PC-3 (cell line): ENCODE data around the gene EGR2. TPM values are rescaled to one million over a fixed set of nuclear protein-coding genes. Genes with fewer than 3 reads are reported as not detected.

ENCODE experiments used
- ATAC-seq: fragments of 200-7000 bp; cut with Tn5 transposase; 2 replicates; pipeline ENCODE4 v1.9.1; 2020; ENCODE audit warnings: mild to moderate bottlenecking, moderate library complexity
- BruUV-seq: library from RNA; stranded (reverse); fragments of 400-500 nt; replicated peaks from 2 replicates; lab custom pipeline; 2021; lab: Mats Ljungman, UMichigan
- CTCF ChIA-PET: fragments of 300-600 bp; sonication (Branson Sonifier 250); formaldehyde crosslinking; loops from one replicate; lab custom pipeline; 2022; ENCODE audit warnings: antibody characterized with exemption; lab: Charles Lee
- POLR2A ChIA-PET: fragments of 300-600 bp; sonication (Branson Sonifier 250); formaldehyde crosslinking; loops from one replicate; lab custom pipeline; 2022; ENCODE audit warnings: antibody characterized with exemption; ENCODE audit not compliant: unreplicated experiment; lab: Charles Lee
- DNase-seq: peaks from one replicate; pipeline ENCODE4 v3.0.0-alpha.2; 2015
- H2AFZ ChIP-seq: fragments of 300-600 bp; sonication (generic); 2 replicates; pipeline ENCODE4 v1.6.0; 2016; ENCODE audit warnings: antibody characterized with exemption, low read length
- H3F3A ChIP-seq: fragments of 300-600 bp; sonication (generic); one replicate; pipeline ENCODE4 v1.6.0; 2017; ENCODE audit warnings: antibody characterized with exemption, low read length, control low read depth, mild to moderate bottlenecking; ENCODE audit not compliant: unreplicated experiment
- H3K27ac ChIP-seq: fragments of 300-600 bp; sonication (generic); 2 replicates; pipeline ENCODE4 v1.5.1; 2016; ENCODE audit warnings: mild to moderate bottlenecking, low read length
- H3K27me3 ChIP-seq: fragments of 300-600 bp; sonication (generic); 2 replicates; pipeline ENCODE4 v1.6.1; 2016; ENCODE audit warnings: low read length, mixed read lengths
- H3K36me3 ChIP-seq: fragments of 300-600 bp; sonication (generic); 2 replicates; pipeline ENCODE4 v1.6.1; 2016; ENCODE audit warnings: low read depth, mixed run types, low read length, mixed read lengths
- H3K4me1 ChIP-seq: fragments of 300-600 bp; sonication (generic); 2 replicates; pipeline ENCODE4 v1.5.1; 2016; ENCODE audit warnings: low read length; ENCODE audit not compliant: insufficient read depth
- H3K4me2 ChIP-seq: fragments of 300-600 bp; sonication (generic); 2 replicates; pipeline ENCODE4 v1.6.0; 2016; ENCODE audit warnings: low read length
- H3K4me3 ChIP-seq: fragments of 300-600 bp; sonication (generic); 2 replicates; pipeline ENCODE4 v1.5.1; 2016; ENCODE audit warnings: mild to moderate bottlenecking, low read length, mixed read lengths
- H3K79me2 ChIP-seq: fragments of 300-600 bp; sonication (generic); 2 replicates; pipeline ENCODE4 v1.6.1; 2017; ENCODE audit warnings: low read length, mixed read lengths
- H3K9ac ChIP-seq: fragments of 300-600 bp; sonication (generic); 2 replicates; pipeline ENCODE4 v1.6.0; 2016; ENCODE audit warnings: mild to moderate bottlenecking, low read length
- H3K9me2 ChIP-seq: fragments of 300-600 bp; sonication (generic); replicated peaks from 2 replicates; pipeline ENCODE4 v1.6.1; 2016; ENCODE audit warnings: mixed run types, low read length, mixed read lengths
- H3K9me3 ChIP-seq: fragments of 300-600 bp; sonication (generic); 2 replicates; pipeline ENCODE4 v1.6.1; 2016; ENCODE audit warnings: low read length, mixed read lengths
- H4K20me1 ChIP-seq: fragments of 300-600 bp; sonication (generic); 2 replicates; pipeline ENCODE4 v1.6.1; 2016; ENCODE audit warnings: low read length, mixed read lengths
- EZH2 ChIP-seq: fragments of 300-600 bp; sonication (generic); IDR thresholded peaks from one replicate; pipeline ENCODE4 v1.6.1; 2017; ENCODE audit warnings: antibody characterized with exemption, mild to moderate bottlenecking, low read length; ENCODE audit not compliant: unreplicated experiment
- EZH2phosphoT487 ChIP-seq: fragments of 300-600 bp; sonication (generic); IDR thresholded peaks from 2 replicates; pipeline ENCODE4 v1.6.1; 2018; ENCODE audit warnings: mild to moderate bottlenecking, antibody characterized with exemption, low read length, borderline replicate concordance
- intact Hi-C: fragments of 100-400 bp; cut with micrococcal nuclease; formaldehyde crosslinking; loops from 2 replicates; pipeline ENCODE4 v1.9.0; 2023
- total RNA-seq: library from RNA; depleted of rRNA; stranded (reverse); fragments of >200 nt; gene quantifications from 2 replicates; pipeline ENCODE4 v1.2.3, GENCODE V29; 2014
- TF ChIP-seq, protein P1 (sequence below): fragments of 300-600 bp; sonication (generic); conservative IDR thresholded peaks from 2 replicates; pipeline ENCODE4 v1.5.1; 2017; ENCODE audit warnings: antibody characterized with exemption, low read depth, mild to moderate bottlenecking, low read length

EGR2 gene
- total RNA-seq, 1 experiment from 2014 or later = 2.7 TPM

GRCh38 chr10:62818426-62819011, 2.4 kb upstream of the EGR2 start:
- no peaks in the 10 kb centered on the region for H3K9me3 ChIP-seq
- ATAC-seq = no peak
- peak overlapping the region; percentile 77 for H2AFZ ChIP-seq
- no peaks in the 10 kb centered on the region for H3F3A ChIP-seq
- H3K27me3 ChIP-seq = no peaks in the 10 kb centered on the region
- no TSS peak for BruUV-seq
- no peaks in the 10 kb centered on the region for H3K79me2 ChIP-seq
- no peaks in the 10 kb centered on the region for H3K36me3 ChIP-seq
- POLR2A ChIA-PET = interaction anchor here (0.6 to 1.0 kb wide), 3 partner anchors 12 to 292 kb away, joined by 3 to 10 read pairs (median 4); no protein-coding TSS in a partner anchor
- H3K4me2 ChIP-seq = peak overlapping the region; percentile 83
- no peaks in the 10 kb centered on the region for H4K20me1 ChIP-seq
- H3K9me2 ChIP-seq = no peaks in the 10 kb centered on the region
- peak overlapping the region; percentile 1; the same call in 1 of the 2 replicates for H3K9ac ChIP-seq
- TF ChIP-seq EZH2 = no peak
- peak; percentile 26; the same call in 1 of the 2 replicates for TF ChIP-seq EZH2phosphoT487
- TF ChIP-seq, protein P1, sequence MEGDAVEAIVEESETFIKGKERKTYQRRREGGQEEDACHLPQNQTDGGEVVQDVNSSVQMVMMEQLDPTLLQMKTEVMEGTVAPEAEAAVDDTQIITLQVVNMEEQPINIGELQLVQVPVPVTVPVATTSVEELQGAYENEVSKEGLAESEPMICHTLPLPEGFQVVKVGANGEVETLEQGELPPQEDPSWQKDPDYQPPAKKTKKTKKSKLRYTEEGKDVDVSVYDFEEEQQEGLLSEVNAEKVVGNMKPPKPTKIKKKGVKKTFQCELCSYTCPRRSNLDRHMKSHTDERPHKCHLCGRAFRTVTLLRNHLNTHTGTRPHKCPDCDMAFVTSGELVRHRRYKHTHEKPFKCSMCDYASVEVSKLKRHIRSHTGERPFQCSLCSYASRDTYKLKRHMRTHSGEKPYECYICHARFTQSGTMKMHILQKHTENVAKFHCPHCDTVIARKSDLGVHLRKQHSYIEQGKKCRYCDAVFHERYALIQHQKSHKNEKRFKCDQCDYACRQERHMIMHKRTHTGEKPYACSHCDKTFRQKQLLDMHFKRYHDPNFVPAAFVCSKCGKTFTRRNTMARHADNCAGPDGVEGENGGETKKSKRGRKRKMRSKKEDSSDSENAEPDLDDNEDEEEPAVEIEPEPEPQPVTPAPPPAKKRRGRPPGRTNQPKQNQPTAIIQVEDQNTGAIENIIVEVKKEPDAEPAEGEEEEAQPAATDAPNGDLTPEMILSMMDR = peak; percentile 62
- no peak overlapping the region for H3K27ac ChIP-seq
- intact Hi-C loops = loop anchor here (1.0 to 5.0 kb wide), 7 partner anchors 190 to 781 kb away; no protein-coding TSS in a partner anchor
- H3K4me1 ChIP-seq = peaks cover 22% of the 10 kb centered on the region
- CTCF ChIA-PET = interaction anchor here (0.5 to 2.6 kb wide), 26 partner anchors 10 to 742 kb away, joined by 3 to 128 read pairs (median 8); no protein-coding TSS in a partner anchor
- DNase-seq = peak; percentile 78
- H3K4me3 ChIP-seq = peak overlapping the region; percentile 69

- intact Hi-C loops = loop anchor here (1.0 to 5.0 kb wide), 9 partner anchors 190 to 781 kb away; partner anchors contain the start of gene NRBF2
- H3K9me3 ChIP-seq = no peaks in the 10 kb centered on the region
- no peaks in the 10 kb centered on the region for H3K27me3 ChIP-seq
- H3K79me2 ChIP-seq = no peaks in the 10 kb centered on the region
- H3K4me2 ChIP-seq = peak overlapping the region; percentile 83
- no peaks in the 10 kb centered on the region for H3F3A ChIP-seq
- no peaks in the 10 kb centered on the region for H3K9me2 ChIP-seq
- peak overlapping the region; percentile 37 for H3K27ac ChIP-seq
- peak overlapping the region; percentile 77 for H2AFZ ChIP-seq
- peak overlapping the region; percentile 69 for H3K4me3 ChIP-seq
- BruUV-seq = no TSS peak
- H3K9ac ChIP-seq = peak overlapping the region; percentile 65
- peak; percentile 64 for ATAC-seq
- no peak for TF ChIP-seq EZH2phosphoT487
- TF ChIP-seq EZH2 = no peak
- TF ChIP-seq, protein P1 = peak; percentile 99
- ChIA-PET POLR2A (interaction anchor here (0.6 to 1.0 kb wide), 3 partner anchors 12 to 207 kb away, joined by 4 to 10 read pairs (median 6); no protein-coding TSS in a partner anchor), CTCF (interaction anchor here (0.5 to 2.6 kb wide), 67 partner anchors 10 to 1909 kb away, joined by 3 to 128 read pairs (median 5); partner anchors contain the start of gene RTKN2)
- H3K36me3 ChIP-seq = no peaks in the 10 kb centered on the region
- H3K4me1 ChIP-seq = peaks cover 22% of the 10 kb centered on the region
- DNase-seq = peak; percentile 100
- no peaks in the 10 kb centered on the region for H4K20me1 ChIP-seq
Observed at GRCh38 chr10:62817766-62818425, 1.7 kb upstream of the EGR2 start.
